MM.1S (cell line): ENCODE measurements around the gene C1QL4.

Experiments
- DNase-seq: peaks from one replicate; pipeline ENCODE4 v3.0.0-alpha.2; 2015
- H2AFZ ChIP-seq: fragments of 300-600 bp; sonication (generic); 2 replicates; pipeline ENCODE4 v1.6.0; 2016; ENCODE audit warnings: antibody characterized with exemption, low read length
- H3F3A ChIP-seq: fragments of 300-600 bp; sonication (generic); 2 replicates; pipeline ENCODE4 v1.6.1; 2016; ENCODE audit warnings: mild to moderate bottlenecking, antibody characterized with exemption, low read length, moderate library complexity, mixed read lengths; ENCODE audit not compliant: insufficient read depth
- H3K27ac ChIP-seq: fragments of 300-600 bp; sonication (generic); 2 replicates; pipeline ENCODE4 v1.5.1; 2016; ENCODE audit warnings: mild to moderate bottlenecking, low read length
- H3K27me3 ChIP-seq: fragments of 300-600 bp; sonication (generic); replicated peaks from 2 replicates; pipeline ENCODE4 v1.6.0; 2016; ENCODE audit warnings: low read length; ENCODE audit not compliant: insufficient read depth
- H3K36me3 ChIP-seq: fragments of 300-600 bp; sonication (generic); replicated peaks from 2 replicates; pipeline ENCODE4 v1.6.1; 2016; ENCODE audit warnings: mild to moderate bottlenecking, low read length, mixed read lengths; ENCODE audit not compliant: insufficient read depth
- H3K4me1 ChIP-seq: fragments of 300-600 bp; sonication (generic); 2 replicates; pipeline ENCODE4 v1.6.1; 2016; ENCODE audit warnings: low read length, mixed read lengths
- H3K4me2 ChIP-seq: fragments of 300-600 bp; sonication (generic); 2 replicates; pipeline ENCODE4 v1.6.0; 2016; ENCODE audit warnings: low read depth, low read length
- H3K4me3 ChIP-seq: fragments of 300-600 bp; sonication (generic); 2 replicates; pipeline ENCODE4 v1.5.1; 2016; ENCODE audit warnings: low read length, mixed read lengths
- H3K79me2 ChIP-seq: fragments of 300-600 bp; sonication (generic); 2 replicates; pipeline ENCODE4 v1.6.1; 2016; ENCODE audit warnings: mixed run types, low read length, mixed read lengths
- H3K9ac ChIP-seq: fragments of 300-600 bp; sonication (generic); 2 replicates; pipeline ENCODE4 v1.6.1; 2016; ENCODE audit warnings: low read length, mixed read lengths
- H3K9me2 ChIP-seq: fragments of 300-600 bp; sonication (generic); replicated peaks from 2 replicates; pipeline ENCODE4 v1.6.1; 2016; ENCODE audit warnings: mild to moderate bottlenecking, low read length, mixed read lengths; ENCODE audit not compliant: insufficient read depth
- H3K9me3 ChIP-seq: fragments of 300-600 bp; sonication (generic); replicated peaks from 2 replicates; pipeline ENCODE4 v1.6.1; 2016; ENCODE audit warnings: mild to moderate bottlenecking, low read length, mixed read lengths; ENCODE audit not compliant: insufficient read depth
- H4K20me1 ChIP-seq: fragments of 300-600 bp; sonication (generic); 2 replicates; pipeline ENCODE4 v1.6.1; 2016; ENCODE audit warnings: mild to moderate bottlenecking, low read length, moderate library complexity, mixed read lengths; ENCODE audit not compliant: insufficient read depth
- CTCF ChIP-seq: fragments of 300-600 bp; sonication (generic); IDR thresholded peaks from 2 replicates; pipeline ENCODE4 v1.5.1; 2016; ENCODE audit warnings: antibody characterized with exemption, low read length, mixed read lengths
- EZH2 ChIP-seq: fragments of 300-600 bp; sonication (generic); optimal IDR thresholded peaks from 2 replicates; pipeline ENCODE3; 2017; ENCODE audit warnings: low read depth, mild to moderate bottlenecking, antibody characterized with exemption, low read length, mixed read lengths
- EZH2phosphoT487 ChIP-seq: fragments of 300-600 bp; sonication (generic); IDR thresholded peaks from 2 replicates; pipeline ENCODE4 v1.6.1; 2018; ENCODE audit warnings: antibody characterized with exemption, low read length

The C1QL4 gene

GRCh38 chr12:49293056-49293956, 43.7 kb downstream of the C1QL4 start:
- Histone ChIP-seq H3K9me2 (no peaks in the 10 kb centered on the region), H3K4me3 (no peak overlapping the region), H3K79me2 (no peaks in the 10 kb centered on the region), H3K36me3 (no peaks in the 10 kb centered on the region), H4K20me1 (no peaks in the 10 kb centered on the region), H3K4me1 (peaks cover 7% of the 10 kb centered on the region; the same call in 1 of the 2 replicates), H3K27ac (no peak overlapping the region), H3F3A (no peaks in the 10 kb centered on the region), H3K4me2 (no peak overlapping the region), H3K9me3 (no peaks in the 10 kb centered on the region), H2AFZ (no peak overlapping the region), H3K27me3 (peaks cover 61% of the 10 kb centered on the region), H3K9ac (no peak overlapping the region)
- TF ChIP-seq CTCF (no peak), EZH2 (no peak), EZH2phosphoT487 (no peak)
- no peak for DNase-seq

- DNase-seq: no peak
- no peaks in the 10 kb centered on the region for H3K36me3 ChIP-seq
- H3K79me2 ChIP-seq: no peaks in the 10 kb centered on the region
- H3K4me3 ChIP-seq: no peak overlapping the region
- H3K4me2 ChIP-seq: no peak overlapping the region
- no peak overlapping the region for H2AFZ ChIP-seq
- H3K27me3 ChIP-seq: peaks cover 61% of the 10 kb centered on the region
- H3K9me2 ChIP-seq: no peaks in the 10 kb centered on the region
- no peaks in the 10 kb centered on the region for H3F3A ChIP-seq
- H3K27ac ChIP-seq: no peak overlapping the region
- H4K20me1 ChIP-seq: no peaks in the 10 kb centered on the region
- H3K4me1 ChIP-seq: peaks cover 7% of the 10 kb centered on the region; the same call in 1 of the 2 replicates
- H3K9ac ChIP-seq: no peak overlapping the region
- TF ChIP-seq EZH2phosphoT487 (no peak), EZH2 (no peak), CTCF (no peak)
- H3K9me3 ChIP-seq: no peaks in the 10 kb centered on the region
Observed at GRCh38 chr12:49292729-49293055, 44.3 kb downstream of the C1QL4 start.

- H3K36me3 ChIP-seq: no peaks in the 10 kb centered on the region
- no peaks in the 10 kb centered on the region for H3K9me3 ChIP-seq
- no peaks in the 10 kb centered on the region for H3K79me2 ChIP-seq
- H3K4me2 ChIP-seq: no peak overlapping the region
- no peaks in the 10 kb centered on the region for H3K4me1 ChIP-seq
- H3K9me2 ChIP-seq: no peaks in the 10 kb centered on the region
- peaks cover 45% of the 10 kb centered on the region for H3K27me3 ChIP-seq
- H3K27ac ChIP-seq: no peak overlapping the region
- H3K4me3 ChIP-seq: no peak overlapping the region
- no peak overlapping the region for H2AFZ ChIP-seq
- no peaks in the 10 kb centered on the region for H4K20me1 ChIP-seq
- no peaks in the 10 kb centered on the region for H3F3A ChIP-seq
- TF ChIP-seq EZH2phosphoT487: no peak
- no peak for TF ChIP-seq CTCF
- TF ChIP-seq EZH2: no peak
- H3K9ac ChIP-seq: no peak overlapping the region
- no peak for DNase-seq
Observed at GRCh38 chr12:49288922-49289555, 47.9 kb downstream of the C1QL4 start.
